Liver (tissue), 3 donors: ENCODE data around the gene B4GALNT2.

Experiments used
- CTCF ChIP-seq: fragments of 150-350 bp; IDR thresholded peaks from 2 replicates; pipeline ENCODE4 v1.5.1; 2017; ENCODE audit warnings: improper control_type of control experiment, low read depth, low read length; ENCODE audit not compliant: missing input control
- RXRA ChIP-seq, 2 donors: IDR thresholded peaks; 2 replicates each; pipeline ENCODE4 v1.6.1; 2017 to 2018; ENCODE audit warnings: antibody characterized with exemption in 2 of 2, mild to moderate bottlenecking in 1 of 2
- donor health status: healthy.
- donor health status: healthy.

- TF ChIP-seq CTCF: no peak
- TF ChIP-seq RXRA (IDR thresholded peaks at IDR 0.05): no peak
Measured at GRCh38 chr17:49108318-49108717, 24.3 kb upstream of the B4GALNT2 start.
